GM19328 (cell line): ENCODE results near the gene KRTAP10-11.
"Not testable (repeated sequence)": the region's sequence is repeated elsewhere in the genome, so short reads cannot be mapped to it uniquely, and the experiment has no call there.

ENCODE experiments used
- ATAC-seq: cut with Tn5 transposase; IDR thresholded peaks from one replicate; pipeline ENCODE4 v1.9.1; 2021; ENCODE audit warnings: mild to moderate bottlenecking, moderate library complexity; ENCODE audit not compliant: unreplicated experiment

Gene KRTAP10-11

DNA sequence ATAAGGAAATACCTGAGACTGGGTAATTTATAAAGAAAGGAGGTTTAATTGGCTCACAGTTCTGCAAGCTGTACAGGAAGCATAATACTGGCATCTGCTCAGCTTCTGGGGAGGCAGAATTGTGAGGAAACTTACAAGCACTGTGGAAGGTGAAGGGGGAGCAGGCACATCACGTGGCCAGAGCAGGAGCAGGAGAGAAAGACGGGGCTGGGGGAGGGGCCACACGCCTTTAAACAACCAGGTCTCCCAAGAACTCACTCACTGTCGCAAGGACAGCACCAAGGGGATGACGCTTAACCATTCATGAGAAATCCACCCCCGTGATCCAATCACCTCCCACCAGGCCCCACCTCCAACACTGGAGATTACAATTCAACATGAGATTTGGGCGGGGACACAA, 15.4 kb downstream of the KRTAP10-11 start:
- ATAC-seq: not testable (repeated sequence)

DNA sequence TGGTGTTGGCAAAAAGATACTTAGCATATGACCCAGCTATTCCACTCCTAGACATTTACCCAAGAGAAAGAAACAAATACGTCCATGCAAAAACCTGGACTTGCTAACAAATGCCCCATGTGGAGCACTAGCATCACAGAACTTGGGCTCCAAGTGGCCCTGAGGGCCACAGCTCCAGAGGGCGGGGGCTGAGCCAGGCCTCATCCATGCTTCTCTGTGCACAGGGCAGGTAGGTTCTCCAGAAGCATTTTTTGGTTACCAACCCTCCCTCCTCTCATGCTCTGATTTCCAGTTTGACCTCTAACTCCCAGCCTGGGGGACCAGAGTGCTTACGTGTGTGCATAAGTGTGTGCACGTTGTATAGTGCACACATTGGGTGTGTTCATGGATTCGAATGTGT, 18.5 kb downstream of the KRTAP10-11 start:
- ATAC-seq: no peak

DNA sequence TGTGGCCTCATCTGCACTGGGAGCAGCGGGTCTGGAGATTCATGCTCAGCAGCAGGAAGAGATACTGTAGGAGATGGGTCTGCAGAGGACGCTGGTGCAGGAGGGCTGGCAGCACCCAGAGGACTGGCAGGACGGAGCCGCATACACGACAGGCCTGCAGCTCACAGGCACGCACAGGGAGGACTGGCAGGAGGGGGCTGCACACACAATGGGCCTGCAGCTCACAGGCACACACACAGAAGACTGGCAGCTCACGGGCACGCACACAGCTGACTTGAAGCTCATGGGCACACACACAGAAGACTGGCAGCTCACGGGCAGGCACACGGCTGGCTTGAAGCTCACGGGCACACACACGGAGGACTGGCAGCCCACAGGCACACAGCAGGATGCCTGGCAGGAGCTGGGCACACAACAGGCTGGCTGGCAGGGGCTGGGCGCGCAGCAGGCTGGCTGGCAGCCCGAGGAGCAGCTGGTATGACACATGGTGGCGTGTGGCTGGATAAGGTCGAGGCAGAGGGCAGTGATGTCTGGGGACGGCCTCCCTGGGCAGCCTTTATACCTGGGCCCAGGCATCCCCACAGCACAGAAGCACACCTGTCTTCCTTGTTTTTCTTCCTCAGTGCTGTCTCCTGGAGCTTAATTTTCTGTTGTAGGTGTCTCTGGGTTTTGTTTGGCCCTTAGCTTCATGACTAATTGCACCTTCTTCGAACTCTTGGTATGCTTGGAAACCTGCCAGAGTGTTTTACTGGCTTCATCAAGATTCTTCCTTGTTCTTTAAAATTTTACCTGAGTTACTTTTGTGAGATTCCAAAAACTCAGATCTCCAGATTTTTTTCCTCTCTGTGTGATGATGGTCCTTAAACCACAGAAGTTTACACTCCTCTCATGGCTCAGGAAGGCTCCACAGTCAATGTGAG, 20.4 kb downstream of the KRTAP10-11 start, which contains the start of gene KRTAP12-2:
Gene KRTAP12-2 (minus strand): TSS at position 527 of the 920 bp plus-strand sequence. CDS start 41 bp downstream, at position 486.
- no peak for ATAC-seq

DNA sequence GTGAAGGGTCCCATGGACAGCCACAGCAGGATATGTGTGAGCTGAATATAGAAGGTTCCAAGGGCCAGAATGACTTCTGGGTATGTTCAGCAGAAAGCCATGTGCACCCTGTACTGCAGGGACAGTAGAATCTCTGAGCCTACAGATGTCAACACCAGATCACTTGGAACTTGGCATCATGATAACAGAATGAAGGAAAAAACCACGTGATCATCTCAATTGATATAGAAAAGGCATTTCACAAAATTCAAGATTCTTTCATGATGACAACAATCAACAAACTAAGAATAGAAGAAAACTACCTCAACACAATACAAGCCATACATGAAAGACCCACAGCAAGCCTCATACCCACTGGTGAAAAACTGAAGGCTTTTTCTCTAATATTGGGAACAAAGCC, 21.4 kb downstream of the KRTAP10-11 start:
- no peak for ATAC-seq

DNA sequence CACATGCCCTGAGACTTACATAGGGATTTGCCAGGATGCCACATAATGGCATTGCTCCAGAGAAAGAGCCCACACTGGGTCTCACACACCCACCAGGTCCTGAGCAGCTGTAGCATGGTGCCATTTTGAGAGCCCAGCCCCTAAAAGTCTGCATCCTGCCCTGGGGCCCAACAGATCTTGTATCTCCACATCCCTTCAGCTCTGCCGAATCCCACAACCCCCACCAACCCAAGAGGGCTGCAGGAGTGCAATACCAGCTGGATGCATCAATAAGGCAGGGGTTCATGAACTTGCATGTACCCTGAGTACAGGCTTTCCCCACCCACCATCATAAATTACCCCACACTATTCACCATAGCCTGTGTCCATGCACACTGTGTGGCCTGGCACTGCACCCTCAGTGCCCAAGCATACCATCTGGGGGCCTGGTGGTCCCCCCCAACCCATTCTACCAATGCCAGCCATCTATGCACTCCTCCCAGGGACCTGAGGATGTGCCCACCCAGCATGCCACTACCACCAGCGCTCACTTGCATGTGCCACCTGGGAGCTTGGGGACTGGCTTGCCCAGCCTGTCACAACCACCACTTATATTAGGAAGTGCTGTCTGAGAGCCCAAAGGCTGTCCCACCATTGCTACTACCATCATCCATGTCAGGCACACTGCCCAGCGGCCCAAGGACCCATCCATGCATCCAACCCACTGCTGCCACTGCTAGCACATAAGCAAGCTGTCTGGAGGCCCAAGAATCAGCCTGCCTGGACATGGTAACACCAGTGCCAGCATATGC, 24.6 kb downstream of the KRTAP10-11 start:
- no peak for ATAC-seq

DNA sequence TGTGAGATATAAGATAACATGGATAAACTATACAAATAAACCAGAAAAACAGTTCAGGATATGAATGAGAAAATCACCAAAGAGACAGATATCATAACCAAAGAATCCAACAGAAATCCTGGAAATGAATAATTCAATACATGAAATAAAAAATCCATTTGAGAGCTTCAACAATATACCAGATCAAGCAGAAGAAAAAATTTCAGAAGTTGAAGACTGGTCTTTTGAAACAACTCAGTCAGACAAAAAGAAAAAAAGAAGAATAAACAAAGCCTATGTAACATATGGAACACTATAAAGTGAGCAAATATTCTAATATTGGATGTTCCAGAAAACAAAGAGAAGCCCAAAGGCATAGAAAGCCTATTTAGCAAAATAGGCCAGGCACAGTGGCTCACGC, 25.7 kb downstream of the KRTAP10-11 start:
- no peak for ATAC-seq

DNA sequence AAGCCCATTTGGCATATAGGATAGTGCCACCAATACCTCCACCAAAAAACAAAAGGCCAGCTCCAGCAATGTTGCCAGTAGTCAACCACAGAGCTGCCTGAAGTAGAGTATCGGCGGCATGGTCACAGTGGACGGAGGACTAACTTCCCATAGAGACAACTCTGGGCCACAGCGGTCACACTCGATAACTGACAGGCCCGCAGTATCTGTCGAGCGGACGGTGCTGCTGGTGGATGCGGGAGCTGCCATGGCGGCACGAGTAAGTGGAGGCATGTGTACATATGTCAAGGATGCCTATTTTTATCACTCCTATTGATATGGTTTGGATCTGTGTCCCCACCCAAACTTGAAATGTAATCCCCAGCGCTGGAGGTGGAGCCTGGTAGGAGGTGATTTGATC, 31.7 kb downstream of the KRTAP10-11 start:
- no peak for ATAC-seq

DNA sequence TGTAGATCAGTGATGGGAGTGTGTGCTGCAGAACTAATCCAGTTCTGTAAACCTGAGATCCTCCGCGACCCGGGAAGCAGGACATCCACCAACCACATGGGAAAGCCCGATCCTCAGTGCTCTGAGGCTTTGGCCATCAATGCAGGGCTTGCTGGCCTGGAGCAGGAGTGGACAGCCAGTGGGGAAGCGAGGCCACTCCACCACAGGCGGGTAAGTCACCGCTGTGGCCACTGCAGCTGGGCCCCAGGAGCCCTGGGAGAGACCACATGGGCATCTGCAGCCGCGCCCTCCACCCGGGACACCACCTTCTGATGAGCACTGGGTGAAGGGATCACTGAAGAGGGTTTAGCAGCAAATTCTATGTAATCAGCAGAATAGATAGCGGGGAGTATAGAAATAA, 34.9 kb downstream of the KRTAP10-11 start:
- no peak for ATAC-seq

DNA sequence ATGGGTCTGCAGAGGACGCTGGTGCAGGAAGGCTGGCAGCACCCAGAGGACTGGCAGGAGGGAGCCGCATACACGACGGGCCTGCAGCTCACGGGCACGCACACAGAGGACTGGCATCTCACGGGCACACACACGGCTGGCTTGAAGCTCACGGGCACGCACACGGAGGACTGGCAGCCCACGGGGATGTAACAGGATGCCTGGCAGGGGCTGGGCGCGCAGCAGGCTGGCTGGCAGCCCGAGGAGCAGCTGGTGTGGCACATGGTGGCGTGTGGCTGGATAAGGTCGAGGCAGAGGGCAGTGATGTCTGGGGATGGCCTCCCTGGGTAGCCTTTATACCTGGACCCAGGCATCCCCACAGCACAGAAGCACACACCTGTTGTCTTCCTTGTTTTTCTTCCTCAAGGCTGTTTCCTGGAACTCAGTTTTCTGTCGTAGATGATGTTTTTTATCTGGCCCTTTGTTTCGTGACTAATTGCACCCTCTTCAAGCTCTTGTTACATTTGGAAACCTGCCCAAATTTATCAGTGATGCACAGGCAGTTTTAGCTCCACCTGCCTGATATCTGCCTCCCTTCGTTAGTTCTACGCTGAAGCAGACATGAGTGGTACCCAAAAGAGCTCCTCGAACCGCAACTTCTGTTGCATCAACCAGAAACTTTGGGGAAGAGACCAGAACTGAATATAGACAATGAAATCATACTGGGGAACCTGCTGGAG, 35.8 kb downstream of the KRTAP10-11 start, which contains the start of gene KRTAP12-1:
Gene KRTAP12-1 (minus strand): TSS at position 303 of the 719 bp plus-strand sequence. CDS start 40 bp downstream, at position 263.
- ATAC-seq: no peak

DNA sequence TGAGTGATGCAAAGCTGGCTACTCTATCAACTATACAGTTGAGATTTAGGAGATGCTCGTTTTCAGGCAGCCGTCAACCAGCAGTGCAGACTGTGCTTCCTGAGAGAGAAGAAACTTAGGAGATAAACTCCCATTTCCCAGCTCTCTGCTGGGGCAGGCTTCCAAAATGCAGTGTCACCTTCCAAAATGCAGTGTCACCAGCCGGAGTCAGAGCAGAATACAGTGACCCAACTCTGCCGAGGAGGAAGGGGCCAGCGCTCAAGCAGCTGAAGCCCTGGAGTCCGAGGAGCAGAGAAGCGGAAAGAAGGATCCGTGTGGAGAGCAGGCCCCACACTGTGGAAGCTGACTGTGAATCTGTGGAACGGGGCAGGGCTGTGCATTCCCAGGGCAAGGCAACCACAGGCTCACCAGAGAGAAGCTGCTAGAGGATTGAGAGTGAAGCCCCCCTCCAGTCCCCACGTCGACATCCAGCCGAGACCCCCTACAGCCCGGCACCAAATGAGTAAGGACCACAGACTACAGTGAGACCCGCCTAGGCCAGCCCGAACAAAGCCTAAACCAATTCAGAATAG, 36.5 kb downstream of the KRTAP10-11 start:
- ATAC-seq: no peak

DNA sequence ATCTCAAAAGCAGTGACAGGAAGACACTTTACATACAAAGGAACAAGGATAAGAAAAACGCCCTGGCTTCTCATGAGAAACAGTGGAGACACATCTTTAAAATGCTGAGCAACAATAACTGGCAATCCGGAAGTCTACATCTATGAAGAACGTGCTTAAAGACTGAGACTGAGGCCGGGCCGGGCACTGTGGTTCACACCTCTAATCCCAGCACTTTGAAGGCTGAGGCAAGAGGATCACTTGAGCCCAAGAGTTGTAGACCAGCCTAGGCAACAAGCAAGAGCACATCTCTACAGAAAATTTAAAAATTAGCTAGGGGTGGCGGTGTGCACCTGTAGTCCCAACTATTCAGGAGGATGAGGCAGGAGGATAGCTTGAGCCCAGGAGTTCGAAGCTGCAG, 37.9 kb downstream of the KRTAP10-11 start:
- no peak for ATAC-seq

DNA sequence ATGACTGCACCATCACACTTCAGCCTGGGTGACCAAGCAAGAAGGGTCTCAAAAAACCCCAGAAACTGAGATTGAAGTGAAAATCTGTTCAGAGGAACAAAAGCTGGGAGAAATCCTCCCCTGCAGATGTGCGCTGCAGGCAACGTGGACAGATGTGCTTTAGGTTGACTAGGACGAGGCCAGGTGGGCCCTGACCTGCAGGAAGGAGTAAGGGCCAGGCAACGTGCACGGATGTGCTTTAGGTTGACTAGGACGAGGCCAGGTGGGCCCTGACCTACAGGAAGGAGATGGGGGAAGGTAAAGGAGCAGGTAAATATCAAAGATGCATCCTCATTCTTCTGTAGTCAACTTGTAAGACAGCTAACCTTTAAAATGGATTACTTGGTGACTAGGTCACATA, 38.3 kb downstream of the KRTAP10-11 start:
- no peak for ATAC-seq

DNA sequence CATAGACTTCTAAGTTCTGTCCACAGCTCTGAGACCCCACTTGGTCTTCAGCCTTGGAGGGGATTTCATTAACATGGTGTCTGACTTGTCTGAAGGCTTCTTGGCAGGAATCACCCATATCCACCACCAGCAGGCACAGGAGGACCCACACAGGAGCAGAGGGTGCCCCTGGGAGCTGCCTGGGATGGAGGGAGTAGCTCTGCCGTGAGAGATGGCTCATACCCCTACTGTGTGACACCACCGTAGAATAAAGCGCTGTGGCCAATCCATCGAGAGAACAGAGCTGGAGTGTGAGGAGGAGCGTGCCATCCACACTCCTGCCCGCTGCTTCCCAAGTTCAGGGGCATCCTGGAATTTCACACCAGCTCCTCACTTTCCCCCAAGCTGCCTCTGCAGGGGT, 38.8 kb downstream of the KRTAP10-11 start:
- ATAC-seq: not testable (repeated sequence)

DNA sequence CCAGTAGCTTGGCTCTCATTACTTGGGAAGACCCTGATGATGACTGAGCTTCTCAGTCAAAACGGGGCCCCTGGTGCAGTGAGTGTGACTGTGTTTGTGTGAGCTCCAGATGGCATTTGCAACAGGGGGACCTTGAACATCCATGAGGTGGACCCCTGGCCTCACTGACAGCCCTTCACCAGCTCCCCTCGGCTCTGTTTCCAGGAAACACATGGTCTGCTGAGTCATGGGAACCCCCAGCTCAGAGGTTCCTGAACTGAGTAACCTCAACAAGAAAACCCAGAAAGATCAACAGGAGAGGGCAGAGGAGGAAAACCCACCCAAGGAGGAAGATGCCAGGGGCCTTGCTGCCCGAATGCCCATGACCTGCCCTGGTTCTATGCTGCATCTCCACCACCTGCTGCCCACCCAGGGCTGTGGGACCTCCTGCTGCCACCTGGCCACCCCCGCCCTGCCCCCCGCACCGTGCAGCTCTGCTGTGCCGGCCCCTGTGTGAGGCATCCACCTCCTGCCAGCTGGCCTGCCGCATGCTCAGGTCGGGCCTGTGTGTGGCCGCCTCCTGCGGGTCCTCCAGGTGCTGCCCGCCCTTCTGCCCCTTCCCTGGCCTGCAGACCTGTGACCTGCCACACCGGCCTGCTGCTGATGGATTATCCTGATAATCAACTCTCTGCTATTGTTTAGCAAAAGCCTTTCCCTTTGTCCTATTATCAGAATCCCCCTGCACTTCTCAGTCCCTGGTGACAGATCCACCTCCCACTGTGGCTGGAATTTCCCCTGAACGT, 40.0 kb downstream of the KRTAP10-11 start:
- no peak for ATAC-seq

DNA sequence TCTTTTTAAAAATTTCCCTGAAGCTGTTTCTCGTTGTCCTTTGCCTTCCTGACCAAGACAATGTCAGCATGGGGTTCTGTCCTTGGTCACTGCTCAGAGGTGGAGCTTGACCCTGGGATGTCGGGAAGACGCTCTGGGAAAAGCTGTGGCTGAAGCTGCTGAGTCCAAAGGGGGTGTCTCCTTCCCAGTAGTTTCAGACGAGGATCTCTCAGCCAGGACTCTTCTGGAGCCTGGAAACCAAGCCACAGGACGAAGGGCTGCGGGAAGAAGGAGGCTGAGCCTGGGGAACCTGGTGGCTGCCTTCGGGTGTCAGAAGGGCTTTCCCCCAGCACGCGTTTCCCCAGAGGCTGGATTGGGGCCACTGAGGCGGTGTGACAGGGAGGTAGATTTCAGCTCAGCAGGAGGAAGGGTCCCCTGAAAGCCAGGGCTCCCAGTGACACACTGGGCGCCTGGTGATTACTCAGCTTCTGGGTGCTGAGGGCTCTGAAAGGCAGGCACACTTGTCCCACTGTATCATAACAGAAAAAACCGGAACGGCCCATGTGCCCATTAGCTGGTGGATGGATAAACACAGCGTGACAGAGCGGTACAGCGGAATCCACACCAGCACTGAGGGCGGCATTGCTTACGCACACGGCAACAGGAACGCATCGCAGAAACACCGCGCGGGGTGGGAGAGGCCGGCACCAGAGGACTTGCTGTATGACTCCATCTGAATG, 40.8 kb downstream of the KRTAP10-11 start:
- ATAC-seq: no peak

DNA sequence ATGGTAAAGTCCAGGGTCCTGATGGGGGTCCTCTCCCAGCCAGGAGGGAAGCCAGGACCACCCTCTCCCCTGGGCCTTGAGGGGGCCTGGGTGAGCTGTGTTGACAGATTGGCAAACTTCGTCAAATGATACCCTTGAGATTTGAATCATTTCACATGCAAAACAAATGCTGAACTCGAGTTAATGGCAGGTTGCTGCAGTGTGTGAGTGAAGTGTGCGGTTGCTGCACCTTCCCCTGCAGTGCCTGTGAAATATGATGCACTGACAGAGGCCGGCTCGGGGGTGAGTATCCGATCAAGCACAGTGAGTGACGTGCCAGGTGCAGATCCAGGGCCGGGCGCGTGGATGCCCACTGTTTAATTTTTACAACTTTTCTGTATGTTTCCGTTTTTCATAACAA, 41.5 kb downstream of the KRTAP10-11 start:
- no peak for ATAC-seq

DNA sequence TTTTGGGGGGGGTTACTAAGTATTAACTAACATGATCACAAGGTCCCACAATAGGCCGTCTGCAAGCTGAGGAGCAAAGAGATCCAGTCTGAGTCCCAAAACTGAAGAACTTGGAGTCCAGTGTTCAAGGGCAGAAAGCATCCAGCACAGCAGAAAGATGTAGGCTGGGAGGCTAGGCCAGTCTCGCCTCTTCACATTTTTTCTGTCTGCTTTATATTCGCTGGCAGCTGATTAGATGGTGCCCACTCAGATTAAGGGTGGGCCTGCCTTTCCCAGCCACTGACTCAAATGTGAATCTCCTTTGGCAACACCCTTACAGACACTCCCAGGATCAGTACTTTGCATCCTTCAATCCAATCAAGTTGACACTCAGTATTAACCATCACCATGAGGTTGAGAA, 43.5 kb downstream of the KRTAP10-11 start:
- ATAC-seq: not testable (repeated sequence)

DNA sequence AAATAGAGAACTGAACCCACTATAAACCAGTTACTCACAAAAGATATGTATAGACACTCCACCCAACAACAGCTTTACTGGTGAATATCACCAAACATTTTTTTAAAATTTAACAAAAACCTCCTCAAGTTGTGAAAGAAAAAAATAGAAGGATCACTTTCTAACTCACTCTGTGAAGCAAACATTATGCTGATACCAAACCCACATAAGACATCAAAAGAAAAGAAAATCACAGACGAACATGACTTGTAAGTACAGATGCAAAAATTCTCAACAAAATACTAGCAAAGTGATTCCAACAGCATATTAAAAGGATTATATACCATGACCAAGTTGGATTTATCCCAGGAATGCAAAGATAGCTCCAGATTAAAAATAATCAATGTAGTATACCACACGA, 45.5 kb downstream of the KRTAP10-11 start:
- no peak for ATAC-seq

DNA sequence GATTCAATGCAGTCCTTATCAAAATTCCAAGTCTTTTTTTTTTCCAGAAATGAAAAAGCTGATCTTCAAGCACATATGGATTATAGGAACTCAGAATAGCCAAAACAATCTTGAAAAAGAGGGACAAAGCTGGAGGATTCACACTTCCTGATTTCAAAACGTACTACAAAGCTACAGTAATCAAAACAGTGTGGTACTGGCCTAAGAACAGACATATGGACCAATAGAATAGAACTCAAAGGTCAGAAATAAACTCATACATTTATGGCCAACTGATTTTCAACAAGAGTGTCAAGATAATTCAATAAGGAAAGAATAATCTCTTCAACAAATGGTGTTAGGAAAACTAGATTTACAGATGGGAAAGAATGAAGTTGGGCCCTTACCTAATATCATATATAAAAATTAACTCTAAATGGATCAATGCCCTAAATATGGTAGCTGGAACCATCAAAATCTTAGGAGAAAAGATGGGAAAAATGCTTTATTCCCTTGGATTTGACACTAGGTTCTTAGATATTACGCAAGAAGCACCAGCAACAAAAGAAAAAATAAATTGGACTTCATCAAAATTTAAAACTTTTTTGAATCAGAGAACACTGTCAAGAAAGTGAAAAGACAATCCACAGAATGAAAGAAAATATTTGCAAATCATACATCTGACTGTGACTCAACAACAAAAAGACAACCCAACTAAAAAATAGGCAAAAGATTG, 46.7 kb downstream of the KRTAP10-11 start:
- ATAC-seq: no peak
